ENCODE measurements around the gene RFX7.

The RFX7 gene

DNA sequence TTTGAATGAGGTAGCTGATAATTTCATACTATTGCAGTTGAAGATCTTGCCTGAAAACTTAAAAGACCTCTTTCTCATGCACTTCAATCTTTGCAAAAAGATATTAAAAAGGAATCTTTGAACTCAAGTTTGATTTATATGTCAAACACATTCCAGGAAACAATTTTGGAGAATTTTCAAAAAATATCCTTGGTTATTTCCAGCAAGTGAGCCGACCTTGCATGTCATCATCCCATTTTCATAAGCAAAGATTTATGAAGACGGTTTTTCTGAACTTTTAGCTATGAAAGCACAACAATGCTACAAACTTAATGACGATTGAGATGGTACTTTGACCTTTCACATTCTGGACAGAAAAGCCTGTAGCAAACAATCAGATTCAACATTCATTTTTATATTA, 95.6 kb downstream of the RFX7 start:
- no peak overlapping the region for H3K4me3 ChIP-seq (ENCODE audit: low read depth, low read length)

GRCh38 chr15:56146756-56147155, 96.9 kb downstream of the RFX7 start:
- H3K4me3 ChIP-seq (ENCODE audit: low read depth, low read length) = no peak overlapping the region

- H3K4me3 ChIP-seq (ENCODE audit: low read depth, low read length) = no peak overlapping the region
These were observed 115.6 kb downstream of the RFX7 start for GRCh38 chr15:56128081-56128480.

DNA sequence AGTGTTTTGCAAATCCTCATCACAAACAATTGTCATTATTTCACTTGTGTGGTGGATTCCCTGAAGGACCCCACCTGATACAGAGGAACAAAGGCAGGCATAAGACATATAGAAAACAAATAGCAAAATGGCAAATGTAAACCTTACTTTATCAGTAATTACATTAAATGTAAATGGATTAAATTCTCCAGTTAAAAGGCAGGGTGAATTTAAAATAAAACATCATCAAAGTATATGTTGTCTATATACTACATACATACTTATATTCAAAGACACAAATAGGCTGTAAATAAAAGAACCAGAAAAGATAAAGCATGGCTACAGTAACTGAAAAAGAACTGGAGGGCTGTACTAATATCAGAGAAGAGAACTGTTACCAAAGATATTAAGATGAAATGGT, 117.3 kb downstream of the RFX7 start:
- no peak overlapping the region for H3K4me3 ChIP-seq (ENCODE audit: low read depth, low read length)

DNA sequence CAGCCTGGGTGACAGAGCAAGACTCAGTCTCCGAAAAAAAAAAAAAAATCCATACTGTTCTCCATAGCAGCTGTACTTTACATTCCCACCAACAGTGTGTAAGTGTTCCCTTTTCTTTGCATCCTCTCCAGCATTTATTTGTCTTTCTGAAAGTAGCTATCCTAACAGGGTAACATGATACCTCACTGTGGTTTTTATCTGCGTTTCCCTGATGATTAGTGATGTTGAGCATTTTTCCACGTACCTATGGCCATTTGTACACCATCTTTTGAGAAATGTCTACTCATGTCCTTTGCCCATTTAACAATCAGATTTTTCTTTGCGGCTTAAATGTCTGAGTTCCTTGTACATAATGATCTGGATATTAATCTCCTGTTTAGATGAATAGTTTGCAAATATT, 119.3 kb downstream of the RFX7 start:
- no peak overlapping the region for H3K4me3 ChIP-seq (ENCODE audit: low read depth, low read length)

DNA sequence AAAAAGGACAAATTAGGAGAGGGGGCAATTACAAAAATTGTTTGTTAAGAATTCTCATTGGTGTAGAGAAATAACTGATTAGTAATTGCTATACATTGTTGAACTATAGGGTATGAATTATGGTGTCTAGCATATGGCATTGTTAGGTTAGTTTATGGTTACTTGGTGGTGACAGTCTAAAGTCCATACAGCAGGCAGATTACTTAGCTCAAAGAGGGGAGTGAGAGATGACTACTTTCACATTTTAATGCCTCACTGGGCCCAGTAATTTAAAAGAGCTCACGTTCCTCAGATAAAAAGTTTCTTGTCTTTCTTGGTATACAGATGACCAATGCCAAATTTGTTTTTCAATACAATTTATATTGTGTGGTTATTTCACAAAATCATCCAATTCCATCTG, 137.8 kb downstream of the RFX7 start:
- no peak overlapping the region for H3K4me3 ChIP-seq (ENCODE audit: low read depth, low read length)

GRCh38 chr15:56102441-56102840, 141.2 kb downstream of the RFX7 start:
- H3K4me3 ChIP-seq (ENCODE audit: low read depth, low read length) = no peak overlapping the region

GRCh38 chr15:56099311-56099710, 144.4 kb downstream of the RFX7 start:
- H3K4me3 ChIP-seq (ENCODE audit: low read depth, low read length) = no peak overlapping the region

DNA sequence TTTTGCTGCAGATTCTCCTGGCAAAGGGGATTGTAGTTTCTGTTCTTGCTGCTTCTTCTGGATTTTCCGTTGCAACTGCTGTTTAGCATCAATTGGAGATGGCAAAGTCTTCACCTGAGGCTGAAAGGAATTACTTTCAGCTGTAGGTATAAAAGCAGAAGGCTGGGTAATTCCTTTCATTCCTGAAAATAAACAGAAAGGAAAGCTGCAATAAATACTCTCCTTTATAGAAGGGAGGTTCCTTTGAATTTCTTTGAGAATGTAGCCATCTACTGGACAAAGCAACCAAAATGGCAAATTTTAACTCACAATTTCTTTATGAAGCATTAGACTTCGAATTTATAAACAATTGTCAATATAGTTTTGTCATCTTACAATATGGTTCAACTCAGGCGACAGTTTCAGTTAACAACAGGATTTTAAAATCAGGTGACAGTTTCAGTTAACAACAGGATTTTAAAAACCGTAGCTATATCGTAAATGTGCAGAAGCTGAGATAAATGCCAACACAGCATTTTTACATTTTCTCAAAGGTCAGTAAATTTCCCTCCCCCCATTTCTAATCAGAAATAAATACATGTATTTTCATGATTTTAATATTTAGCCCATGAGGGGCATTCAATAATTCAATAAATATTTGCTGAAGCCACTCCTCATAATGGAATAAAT, 145.3 kb downstream of the RFX7 start:
- no peak overlapping the region for H3K4me3 ChIP-seq (ENCODE audit: low read depth, low read length)

GRCh38 chr15:56095406-56095805, 148.3 kb downstream of the RFX7 start:
- H3K4me3 ChIP-seq (ENCODE audit: low read depth, low read length) = no peak overlapping the region

DNA sequence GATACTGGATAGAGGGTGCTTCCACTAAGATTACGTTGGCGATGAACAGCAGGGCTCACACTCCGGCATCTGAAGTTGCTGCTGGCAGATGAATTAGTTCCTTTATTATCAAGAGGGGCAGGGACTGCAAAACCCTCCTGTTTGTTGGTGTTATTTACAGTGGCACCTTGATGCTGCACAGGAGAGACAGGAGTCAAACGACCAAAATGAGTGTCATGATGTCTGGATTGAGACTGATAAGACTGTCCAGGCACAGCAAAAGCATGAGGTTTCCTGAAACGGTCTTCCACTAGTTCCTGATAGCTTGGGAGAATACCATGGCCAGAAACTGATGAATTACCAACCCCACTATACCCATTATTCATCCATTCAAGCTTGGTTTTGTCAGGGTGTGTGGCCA, 149.5 kb downstream of the RFX7 start:
- H3K4me3 ChIP-seq (ENCODE audit: low read depth, low read length) = no peak overlapping the region

- no peak overlapping the region for H3K4me3 ChIP-seq (ENCODE audit: low read depth, low read length)
These were observed 155.3 kb downstream of the RFX7 start for GRCh38 chr15:56088389-56088788.

DNA sequence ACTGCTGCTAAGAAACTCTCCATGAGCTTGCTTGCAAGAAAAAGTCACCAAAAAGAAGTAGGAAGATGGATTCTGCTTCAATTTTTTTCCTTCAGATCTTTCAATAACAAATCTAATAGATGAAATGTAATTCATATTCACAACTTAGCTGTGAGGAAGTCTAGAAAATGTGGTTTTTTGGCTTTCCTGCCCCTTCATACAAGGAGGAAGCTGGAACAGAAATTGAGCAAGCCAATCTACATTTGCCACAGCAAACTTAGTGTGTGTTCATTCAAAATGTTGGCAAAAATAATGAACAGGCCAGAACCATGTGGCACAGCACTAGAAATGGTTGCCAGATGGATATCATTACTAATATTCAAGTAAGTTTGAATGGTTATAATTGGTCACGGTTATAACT, 157.1 kb downstream of the RFX7 start:
- no peak overlapping the region for H3K4me3 ChIP-seq (ENCODE audit: low read depth, low read length)

- no peak overlapping the region for H3K4me3 ChIP-seq (ENCODE audit: low read depth, low read length)
These were observed 161.4 kb downstream of the RFX7 start for GRCh38 chr15:56082263-56082761.

GRCh38 chr15:56077081-56077480, 166.6 kb downstream of the RFX7 start:
- H3K4me3 ChIP-seq (ENCODE audit: low read depth, low read length) = no peak overlapping the region

DNA sequence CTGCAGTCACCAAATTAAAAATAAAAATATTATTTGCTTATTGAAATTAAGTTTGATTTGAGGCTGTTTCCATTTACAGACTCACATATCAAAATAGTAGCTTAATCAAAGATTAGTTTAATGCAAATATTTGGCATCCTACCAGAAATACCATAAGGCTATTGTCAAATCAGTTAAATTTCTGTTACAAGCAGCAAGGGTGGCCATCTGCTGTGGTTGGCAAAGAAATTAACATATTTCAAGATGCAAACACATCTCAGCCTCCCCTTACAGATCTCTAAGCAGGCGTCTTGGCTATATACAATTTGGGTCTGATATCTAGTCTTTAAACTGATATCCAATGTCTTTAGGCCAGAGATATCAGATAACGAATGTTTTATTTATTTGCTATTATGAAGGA, 167.0 kb downstream of the RFX7 start:
- H3K4me3 ChIP-seq (ENCODE audit: low read depth, low read length) = no peak overlapping the region

DNA sequence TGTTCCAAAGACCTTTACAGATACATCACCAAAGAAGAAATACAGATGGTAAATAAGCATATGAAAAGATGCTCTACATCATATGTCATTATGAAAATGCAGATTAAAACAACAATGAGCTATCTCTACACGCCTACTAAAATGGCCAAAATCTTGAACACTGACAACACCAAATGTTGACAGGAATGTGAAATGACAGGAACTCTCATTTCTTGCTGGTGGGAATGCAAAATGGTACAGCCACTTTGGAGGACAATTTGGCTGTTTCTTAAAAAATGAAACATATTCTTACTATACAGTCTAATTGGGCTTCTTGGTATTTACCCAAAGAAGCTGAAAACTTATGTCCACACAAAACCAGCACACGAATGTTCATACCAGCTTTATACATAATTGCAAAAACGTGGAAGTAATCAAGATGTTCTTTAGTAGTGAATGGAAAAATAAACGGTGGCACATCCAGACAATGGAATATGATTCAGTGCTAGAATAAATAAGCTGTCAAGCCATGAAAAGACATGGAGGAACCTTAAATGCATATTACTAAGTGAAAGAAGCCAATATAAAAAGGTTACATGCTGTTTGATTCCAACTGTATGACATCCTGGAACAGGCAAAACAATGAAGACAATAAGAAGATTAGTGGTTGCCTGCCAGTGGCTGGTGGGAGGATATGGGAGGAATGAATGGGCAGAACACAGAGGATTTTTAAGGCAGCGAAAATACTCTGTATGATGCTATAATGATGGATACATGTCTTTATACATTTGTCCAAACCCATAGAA, 169.0 kb downstream of the RFX7 start:
- H3K4me3 ChIP-seq (ENCODE audit: low read depth, low read length) = no peak overlapping the region

DNA sequence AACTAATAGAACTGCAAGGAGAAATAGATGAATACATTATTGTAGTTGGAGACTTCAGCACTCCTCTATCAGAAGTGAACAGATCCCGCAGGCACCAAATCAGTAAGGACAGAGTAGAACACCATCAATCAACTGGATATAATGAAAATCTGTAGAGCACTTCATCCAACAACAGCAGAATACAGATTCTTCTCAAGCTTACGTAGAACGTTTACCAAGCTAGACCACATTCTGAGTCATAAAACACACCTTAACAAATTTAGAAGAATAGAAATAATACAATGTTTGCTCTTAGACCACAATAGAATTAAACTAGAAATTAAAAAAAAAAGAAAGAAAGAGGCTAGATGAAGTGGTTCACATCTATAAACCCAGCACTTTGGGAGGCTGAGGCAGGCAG, 179.5 kb downstream of the RFX7 start:
- no peak overlapping the region for H3K4me3 ChIP-seq (ENCODE audit: low read depth, low read length)

DNA sequence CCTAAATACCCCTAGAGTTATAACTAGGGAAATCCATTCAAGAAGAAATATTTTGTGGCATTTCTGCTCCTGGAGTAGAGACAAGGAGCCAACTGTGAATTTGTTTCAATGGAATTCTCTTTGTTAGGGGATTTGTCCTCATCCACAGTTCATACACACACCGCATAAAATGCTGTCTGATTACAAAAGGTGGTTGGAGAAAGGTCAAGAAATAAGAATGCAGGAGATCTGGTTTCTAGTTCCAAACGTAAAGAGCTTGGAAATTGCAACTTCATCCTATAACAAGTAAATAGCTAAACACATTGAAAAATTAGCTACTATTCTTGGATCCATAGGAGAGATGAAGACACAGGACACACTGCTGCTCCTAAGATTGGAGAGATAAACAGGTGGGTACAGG, 184.0 kb downstream of the RFX7 start:
- H3K4me3 ChIP-seq (ENCODE audit: low read depth, low read length) = no peak overlapping the region

DNA sequence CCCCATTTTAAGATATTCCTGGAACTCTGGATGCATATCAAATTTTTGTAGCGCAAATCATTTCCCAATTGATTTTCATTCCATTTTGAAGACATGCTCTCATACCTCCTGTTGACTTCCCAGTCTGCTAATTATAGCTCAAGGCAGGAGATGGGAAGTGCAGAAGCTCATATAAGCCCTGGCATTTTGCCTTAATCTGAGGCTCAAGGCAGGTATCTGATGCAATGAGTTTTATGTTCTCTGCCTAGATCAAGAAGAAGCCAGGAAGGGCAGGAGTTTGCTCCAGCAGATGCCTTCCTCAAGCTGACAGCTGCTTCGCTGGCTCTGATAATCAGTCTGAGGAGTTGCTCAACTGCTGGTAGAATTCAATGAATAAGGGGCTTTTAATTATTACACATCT, 184.7 kb downstream of the RFX7 start:
- no peak overlapping the region for H3K4me3 ChIP-seq (ENCODE audit: low read depth, low read length)

DNA sequence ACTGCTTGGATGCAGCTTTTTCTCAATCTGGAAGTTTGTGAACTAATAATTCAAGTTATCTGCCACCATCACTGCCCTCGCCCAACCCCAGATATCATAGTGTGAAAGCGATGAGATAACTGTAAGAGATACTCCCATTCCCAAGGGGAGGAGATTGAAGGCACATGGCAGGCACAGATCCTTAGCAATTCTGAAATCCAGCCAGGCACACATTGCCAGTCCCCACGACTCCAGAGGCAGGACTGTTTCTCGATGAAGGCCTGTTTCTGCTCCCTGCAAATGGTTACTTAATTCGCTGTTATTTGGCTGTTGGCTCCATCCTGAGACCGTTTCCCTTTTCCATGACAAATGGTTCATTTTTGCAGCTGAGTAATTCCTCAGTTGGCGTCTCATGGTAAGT, 187.1 kb downstream of the RFX7 start:
- H3K4me3 ChIP-seq (ENCODE audit: low read depth, low read length) = no peak overlapping the region

DNA sequence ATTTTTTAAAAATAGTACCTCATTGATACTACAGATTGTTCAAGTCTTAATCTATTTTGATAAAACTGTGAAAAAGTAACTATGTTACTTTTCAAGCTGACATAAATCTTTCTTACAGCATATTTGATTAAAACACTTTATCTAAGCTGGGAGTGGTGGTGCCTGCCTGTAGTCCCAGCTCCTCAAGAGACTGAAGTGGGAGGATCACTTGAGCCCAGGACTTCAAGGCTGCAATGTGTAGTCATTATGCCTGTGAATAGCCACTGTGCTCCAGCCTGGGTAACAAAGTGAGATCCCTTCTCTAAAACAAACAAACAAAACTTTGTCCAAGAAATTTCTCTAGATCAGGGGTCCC, 190.7 kb downstream of the RFX7 start:
- H3K4me3 ChIP-seq (ENCODE audit: low read depth, low read length) = no peak overlapping the region
